Measurements from ENCODE around the gene BTG3.

Gene BTG3

GRCh38 chr21:17554679-17555465, 57.8 kb downstream of the BTG3 start:
- no peak for TF ChIP-seq CTCF (IDR thresholded peaks at IDR 0.05; ENCODE audit: borderline replicate concordance, insufficient read depth, low read depth, low read length)
- H3K4me3 ChIP-seq (ENCODE audit: low read depth, low read length): no peak overlapping the region

GRCh38 chr21:17554120-17554519, 58.6 kb downstream of the BTG3 start:
- TF ChIP-seq CTCF (IDR thresholded peaks at IDR 0.05; ENCODE audit: borderline replicate concordance, insufficient read depth, low read depth, low read length): no peak

GRCh38 chr21:17552410-17552809, 60.3 kb downstream of the BTG3 start:
- TF ChIP-seq CTCF (IDR thresholded peaks at IDR 0.05; ENCODE audit: borderline replicate concordance, insufficient read depth, low read depth, low read length): no peak

More at GRCh38 chr21:17554120-17554519, 58.6 kb downstream of the BTG3 start:
- no peak overlapping the region for H3K4me3 ChIP-seq (ENCODE audit: low read depth, low read length)

GRCh38 chr21:17550671-17551308, 61.9 kb downstream of the BTG3 start:
- H3K4me3 ChIP-seq (ENCODE audit: low read depth, low read length): no peak overlapping the region

More at GRCh38 chr21:17552410-17552809, 60.3 kb downstream of the BTG3 start:
- H3K4me3 ChIP-seq (ENCODE audit: low read depth, low read length): no peak overlapping the region

GRCh38 chr21:17548262-17548661, 64.4 kb downstream of the BTG3 start:
- no peak overlapping the region for H3K4me3 ChIP-seq (ENCODE audit: low read depth, low read length)
- no peak for TF ChIP-seq CTCF (IDR thresholded peaks at IDR 0.05; ENCODE audit: borderline replicate concordance, insufficient read depth, low read depth, low read length)

More at GRCh38 chr21:17550671-17551308, 61.9 kb downstream of the BTG3 start:
- no peak for TF ChIP-seq CTCF (IDR thresholded peaks at IDR 0.05; ENCODE audit: borderline replicate concordance, insufficient read depth, low read depth, low read length)

GRCh38 chr21:17545007-17545406, 67.7 kb downstream of the BTG3 start:
- TF ChIP-seq CTCF (IDR thresholded peaks at IDR 0.05; ENCODE audit: borderline replicate concordance, insufficient read depth, low read depth, low read length): no peak
- H3K4me3 ChIP-seq (ENCODE audit: low read depth, low read length): no peak overlapping the region
